GM18498 (cell line): Measurements from ENCODE around the gene DYSF.

ENCODE experiments used
- ATAC-seq: cut with Tn5 transposase; IDR thresholded peaks from one replicate; pipeline ENCODE4 v1.9.1; 2021; ENCODE audit warnings: mild to moderate bottlenecking, moderate library complexity; ENCODE audit not compliant: unreplicated experiment

The DYSF gene

DNA sequence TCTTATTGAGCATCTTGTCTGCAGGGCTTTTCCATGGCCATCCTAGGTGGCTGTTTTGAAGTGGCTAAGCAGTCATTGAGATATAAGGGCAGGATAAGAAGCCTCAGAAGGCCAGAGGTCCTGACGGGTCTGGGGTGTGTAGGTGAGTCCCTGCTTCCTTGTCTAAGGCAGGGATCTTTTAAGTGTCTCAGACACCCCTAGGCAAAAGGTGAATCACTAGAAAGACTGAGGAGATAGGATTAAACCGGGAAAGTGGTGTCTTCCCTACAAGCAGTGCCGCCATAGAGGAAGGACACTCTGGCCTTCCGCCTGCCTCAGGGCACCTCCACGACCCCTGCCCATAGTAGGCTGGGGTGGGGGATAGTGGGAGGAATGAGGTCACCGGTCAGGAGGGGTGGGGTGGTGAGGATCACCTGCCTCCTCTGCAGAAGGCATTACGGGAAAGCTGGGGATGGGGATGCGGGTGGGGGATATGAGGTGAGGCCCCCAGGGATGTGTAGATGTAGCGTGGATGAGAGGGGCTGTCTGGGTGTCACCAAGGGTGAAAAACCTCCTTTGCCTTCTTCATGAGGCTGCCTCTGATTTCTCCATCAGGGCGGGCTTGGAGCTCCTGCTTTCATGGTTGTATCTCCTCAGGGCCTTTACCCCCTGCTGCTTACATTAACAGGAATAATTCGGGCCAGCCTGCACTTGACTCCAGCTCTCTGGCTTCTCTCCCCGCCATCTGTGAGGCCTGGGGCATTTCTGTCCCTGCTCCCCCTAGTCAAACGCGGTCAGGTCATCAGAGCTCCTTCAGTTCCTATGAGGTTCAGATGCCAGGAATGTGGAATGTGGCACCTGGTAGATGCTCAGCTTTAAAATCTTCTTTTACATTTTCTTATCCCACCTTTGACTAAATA is 244.0 kb downstream of the DYSF start:
- ATAC-seq = no peak

- ATAC-seq = no peak
Observed at GRCh38 chr2:71699428-71699827, 246.1 kb downstream of the DYSF start.

- ATAC-seq = no peak
Observed at GRCh38 chr2:71700041-71700657, 246.8 kb downstream of the DYSF start.

GRCh38 chr2:71700658-71701397 is 247.5 kb downstream of the DYSF start:
- no peak for ATAC-seq

- no peak for ATAC-seq
Observed at GRCh38 chr2:71702071-71702970, 249.0 kb downstream of the DYSF start.

DNA sequence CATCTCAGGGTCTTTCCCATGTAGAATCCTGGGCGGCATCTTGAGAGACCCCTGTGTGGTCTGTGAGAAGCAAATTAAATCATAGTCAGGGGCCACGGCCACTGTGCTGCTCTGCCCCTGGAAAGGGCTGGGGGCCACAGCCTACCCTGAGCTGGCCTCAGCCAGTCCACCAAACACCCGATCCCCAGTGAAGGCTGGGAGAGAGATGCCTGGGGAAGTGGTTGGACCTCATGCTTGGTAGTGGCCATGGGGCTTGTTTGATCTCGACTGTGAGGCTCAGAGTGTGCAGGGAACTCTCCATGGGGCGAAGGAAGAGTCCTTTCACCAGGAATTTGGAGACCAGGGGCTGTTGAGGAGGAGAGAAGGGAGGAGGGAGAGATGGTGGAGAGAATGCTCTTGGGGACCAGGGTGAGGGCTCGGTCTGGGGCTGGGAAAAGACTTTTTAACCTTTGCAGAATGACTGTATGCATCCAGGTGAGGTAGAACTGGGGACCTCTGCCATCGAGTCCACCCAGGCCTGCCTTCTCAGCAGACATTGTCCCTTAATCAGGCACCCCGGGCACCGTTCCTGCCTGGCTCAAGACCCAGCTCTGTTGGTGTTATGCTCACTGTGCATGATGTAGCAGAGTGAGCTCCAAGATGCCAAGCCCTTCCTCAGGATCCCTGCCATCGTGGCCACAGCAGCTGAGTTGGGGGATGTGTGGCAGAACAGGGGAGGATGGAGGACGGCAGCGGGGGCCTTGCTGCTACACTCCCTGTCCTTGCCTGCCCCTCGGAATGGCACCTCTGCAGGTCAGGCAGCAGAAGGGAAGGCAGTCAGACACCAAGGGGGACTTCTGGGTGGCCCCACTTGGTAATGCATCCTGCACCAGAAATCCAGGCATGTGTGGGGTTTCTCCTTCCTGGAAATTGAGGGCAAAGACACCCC is 249.9 kb downstream of the DYSF start:
- ATAC-seq = no peak

DNA sequence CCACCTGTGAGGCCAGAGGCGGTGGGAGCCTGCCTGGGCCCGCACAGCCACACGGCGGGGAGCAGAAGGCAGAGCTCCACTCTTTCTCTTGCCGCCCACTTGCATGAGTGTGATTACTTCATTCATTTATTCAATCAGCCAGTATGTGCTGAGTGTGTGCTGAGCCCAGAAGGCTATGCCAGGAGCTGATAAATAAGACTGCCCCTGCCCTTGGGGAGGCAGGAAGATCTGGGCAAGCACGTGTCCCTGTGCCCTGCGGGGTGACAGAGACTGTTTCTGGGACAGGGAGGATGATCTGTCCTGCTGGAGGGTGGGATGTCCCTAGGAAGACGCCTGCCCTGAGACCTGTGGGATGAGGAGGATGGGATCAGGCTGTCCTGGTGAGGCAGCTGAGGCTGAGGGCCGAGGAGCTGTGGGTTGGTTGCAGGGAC is 250.8 kb downstream of the DYSF start:
- no peak for ATAC-seq

DNA sequence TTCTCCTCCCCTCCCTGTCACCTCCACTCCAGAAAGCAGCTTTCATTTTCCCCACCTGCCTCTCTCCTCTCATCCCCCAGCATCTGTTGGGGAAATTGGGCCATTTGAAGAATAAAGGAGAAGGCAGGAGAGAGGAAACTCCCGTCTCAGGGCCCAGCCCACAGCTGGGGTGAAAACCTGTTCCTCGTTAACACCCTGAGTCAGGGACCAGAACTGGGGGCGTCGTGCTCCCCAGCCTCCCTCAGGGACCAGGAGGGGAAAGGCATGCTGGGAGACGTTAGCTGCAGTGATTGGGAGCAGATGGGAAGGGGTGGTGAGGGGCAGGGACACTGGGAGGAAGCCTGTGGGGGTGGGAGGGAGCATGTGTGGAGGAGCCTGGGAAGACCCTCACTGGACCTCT is 251.3 kb downstream of the DYSF start:
- no peak for ATAC-seq

DNA sequence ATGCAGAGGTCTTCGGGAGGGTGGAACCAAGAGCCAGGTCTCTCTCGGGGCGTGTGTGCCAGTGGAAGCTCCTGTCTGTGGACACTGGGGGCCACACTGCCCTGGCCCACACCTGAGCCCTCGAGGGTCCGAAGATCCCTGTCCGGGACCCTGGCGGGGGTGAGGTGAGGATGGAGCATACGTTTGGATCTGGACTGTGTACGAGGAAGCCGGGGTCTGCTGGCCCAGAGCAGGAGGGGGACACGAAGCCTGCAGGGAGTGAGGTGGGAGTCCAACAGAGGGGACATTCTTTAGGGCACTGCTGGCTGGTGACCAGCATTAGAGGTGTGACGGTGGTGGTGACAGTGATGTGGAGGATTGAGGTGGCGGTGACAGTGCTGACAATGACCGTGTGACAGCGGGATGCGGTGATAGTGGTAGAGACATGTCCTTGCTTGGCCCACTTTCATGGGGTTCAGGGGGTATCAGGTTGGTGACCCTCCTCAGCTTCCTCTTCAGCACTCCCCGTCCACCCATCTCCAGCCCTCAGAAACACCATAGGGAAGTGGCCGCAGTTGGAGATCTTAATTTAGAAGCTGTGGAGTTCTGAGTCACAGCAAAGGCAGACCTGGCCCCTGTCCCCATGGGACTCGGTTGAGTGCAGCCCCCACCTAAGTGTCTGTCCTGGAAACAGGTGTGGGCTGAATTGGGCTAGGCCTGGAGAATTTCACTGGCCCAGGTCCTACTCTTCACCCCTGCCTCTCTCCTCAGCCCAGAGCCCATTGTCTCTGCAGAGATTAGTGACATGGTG is 252.0 kb downstream of the DYSF start:
- ATAC-seq = no peak

DNA sequence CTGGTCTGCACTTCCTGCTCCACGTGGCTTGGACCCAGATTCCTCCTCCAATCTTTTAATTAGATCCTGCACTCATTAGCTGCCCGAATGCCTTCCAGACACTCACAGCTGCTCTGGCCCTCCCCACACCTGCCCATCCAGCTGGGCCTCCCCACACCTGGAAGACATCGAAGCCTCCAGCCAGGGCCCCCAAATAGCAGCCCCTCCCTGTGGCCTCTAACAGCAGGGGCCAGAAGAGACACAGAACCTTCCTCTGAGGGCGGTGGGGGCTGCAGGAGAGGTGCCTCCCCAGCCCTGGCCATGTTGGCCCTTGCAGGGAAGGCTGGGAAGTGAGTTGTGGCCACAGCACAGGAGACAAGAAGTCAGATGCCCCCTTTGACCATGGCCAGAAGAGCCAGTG is 252.8 kb downstream of the DYSF start:
- ATAC-seq = no peak

DNA sequence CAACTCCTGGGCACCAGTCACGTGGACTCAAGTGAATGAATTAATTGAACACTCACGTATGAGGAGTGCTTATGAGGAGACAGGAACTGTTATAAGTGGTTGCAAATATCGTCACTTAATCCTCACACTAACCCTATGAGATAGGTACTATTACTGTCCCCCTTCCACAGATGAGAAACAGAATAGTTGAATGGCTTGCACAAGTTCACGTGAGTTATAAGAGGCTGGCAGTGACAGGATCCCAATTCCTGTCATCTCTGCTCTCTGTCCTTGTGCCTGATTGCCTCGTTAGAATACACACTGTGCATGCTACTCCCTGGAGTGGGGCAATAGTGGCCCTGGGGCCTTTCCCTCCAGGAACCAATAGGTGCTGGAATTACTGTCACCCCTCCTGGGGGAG is 253.5 kb downstream of the DYSF start:
- no peak for ATAC-seq

GRCh38 chr2:71710367-71711132 is 257.2 kb downstream of the DYSF start:
- ATAC-seq = no peak

DNA sequence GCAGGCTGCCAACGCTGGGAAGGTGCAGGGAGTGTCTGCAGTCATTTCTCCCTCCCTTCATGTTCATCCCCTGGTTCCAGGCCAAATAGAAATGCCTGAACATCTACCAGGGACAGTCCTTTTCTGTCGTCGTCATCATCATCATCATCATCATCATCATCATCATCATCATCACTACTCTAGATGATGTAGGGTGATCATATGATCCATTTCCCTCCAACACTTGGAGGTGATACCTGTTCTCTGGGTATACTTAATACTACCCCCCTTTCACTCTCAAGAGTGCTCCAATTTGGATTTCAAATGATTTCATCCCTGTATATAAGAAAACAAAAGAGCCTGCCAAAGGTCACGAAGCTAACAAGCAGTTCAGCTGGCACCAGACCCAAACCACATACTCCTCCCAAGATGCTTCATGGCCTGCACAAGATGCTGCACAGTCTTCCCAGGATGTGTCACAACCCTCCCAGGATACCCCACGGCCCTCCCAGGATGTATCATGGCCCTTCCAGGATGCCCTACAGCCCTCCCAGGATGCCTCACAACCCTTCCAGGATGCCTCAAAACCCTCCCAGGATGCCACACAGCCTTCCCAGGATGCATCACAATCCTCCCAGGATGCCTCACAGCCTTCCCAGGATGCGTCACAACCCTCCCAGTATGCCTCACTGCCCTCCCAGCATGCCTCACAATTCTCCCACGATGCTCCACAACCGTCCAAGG is 257.9 kb downstream of the DYSF start:
- no peak for ATAC-seq

- no peak for ATAC-seq
Observed at GRCh38 chr2:71712158-71712818, 258.9 kb downstream of the DYSF start.

DNA sequence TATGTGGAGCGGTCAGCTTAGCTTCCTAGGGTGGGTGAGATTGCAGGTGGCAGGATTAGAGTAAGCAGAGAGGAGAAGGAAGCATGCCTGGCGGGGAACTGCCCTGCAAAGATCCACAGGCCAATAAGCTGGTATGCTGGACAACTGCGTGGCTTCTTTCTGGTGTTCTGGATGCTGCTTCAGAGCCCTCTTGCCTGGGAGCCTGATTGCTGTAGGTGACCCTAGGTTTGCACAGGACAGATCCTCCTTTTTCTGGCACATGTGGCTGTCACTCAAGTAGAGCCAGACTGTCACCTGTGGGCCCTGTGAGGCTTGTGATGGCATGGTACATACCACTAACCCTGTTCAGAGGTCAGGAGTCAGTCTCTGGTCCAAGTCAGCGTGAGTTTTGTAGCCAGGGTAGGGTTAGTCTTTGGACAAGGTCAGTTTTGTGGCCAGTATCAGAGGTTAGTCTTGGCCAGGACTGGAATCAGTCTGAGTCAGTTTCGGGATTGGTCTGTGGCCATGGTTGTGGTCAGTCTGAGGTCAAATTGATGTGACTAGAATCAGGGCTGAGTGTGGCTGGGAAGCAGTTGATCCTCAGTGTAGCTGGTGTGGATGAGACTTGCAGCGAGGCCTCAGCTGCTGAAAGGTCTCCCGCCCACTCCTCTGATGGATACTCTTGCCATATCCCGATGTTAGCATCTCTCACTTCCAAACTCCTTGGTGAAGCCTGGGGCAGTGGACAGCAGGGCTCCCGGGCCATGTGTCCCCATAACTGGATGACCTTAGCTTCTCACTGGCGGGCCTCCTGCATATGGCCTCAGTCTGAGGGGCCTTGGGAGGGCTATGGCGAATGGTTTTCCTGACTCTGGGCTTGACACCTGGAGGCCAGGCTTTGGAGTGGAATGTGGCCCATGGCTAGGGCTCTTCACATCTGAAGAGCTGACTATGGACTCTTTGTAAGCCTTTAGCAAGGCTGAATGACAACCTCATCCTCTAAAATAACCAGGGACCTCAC is 260.5 kb downstream of the DYSF start:
- ATAC-seq = no peak
